Neural cell (in vitro differentiated cells): Measurements from ENCODE around the gene FHIT. TPM values are rescaled to one million over a fixed set of nuclear protein-coding genes. Genes with fewer than 3 reads are reported as not detected.

Experiments
- H2AFZ ChIP-seq: fragments of 200-600, 300-800 bp; sonication (generic), shearing (Covaris generic); 2 replicates; pipeline ENCODE4 v1.6.0; 2014; ENCODE audit warnings: low read depth, mild to moderate bottlenecking, antibody characterized with exemption, low read length, moderate library complexity
- H3F3A ChIP-seq: fragments of 200-600 bp; shearing (Covaris generic); 2 replicates; pipeline ENCODE4 v1.6.1; 2016; ENCODE audit warnings: mild to moderate bottlenecking, moderate library complexity, mixed read lengths, antibody characterized with exemption, low read length; ENCODE audit not compliant: insufficient read depth, poor library complexity, severe bottlenecking
- H3K27ac ChIP-seq: fragments of 200-600, 300-800 bp; sonication (generic), shearing (Covaris generic); 2 replicates; pipeline ENCODE4 v1.5.1; 2014; ENCODE audit warnings: mild to moderate bottlenecking, low read length, moderate library complexity
- H3K27me3 ChIP-seq: fragments of 300-800, 200-600 bp; sonication (generic), shearing (Covaris generic); 2 replicates; pipeline ENCODE4 v1.6.0; 2014; ENCODE audit warnings: mild to moderate bottlenecking, low read depth, low read length, moderate library complexity; ENCODE audit not compliant: insufficient read depth
- H3K36me3 ChIP-seq: fragments of 300-800, 200-600 bp; sonication (generic), shearing (Covaris generic); 2 replicates; pipeline ENCODE4 v1.5.1; 2014; ENCODE audit warnings: mild to moderate bottlenecking, antibody characterized with exemption, low read length, moderate library complexity; ENCODE audit not compliant: insufficient read depth
- H3K4me2 ChIP-seq: fragments of 300-800, 200-600 bp; sonication (generic), shearing (Covaris generic); 2 replicates; pipeline ENCODE4 v1.6.0; 2014; ENCODE audit warnings: mild to moderate bottlenecking, low read length
- H3K4me3 ChIP-seq: fragments of 300-800, 200-600 bp; sonication (generic), shearing (Covaris generic); 2 replicates; pipeline ENCODE4 v1.5.1; 2014; ENCODE audit warnings: mild to moderate bottlenecking, low read length, moderate library complexity
- H3K79me2 ChIP-seq: fragments of 200-600 bp; shearing (Covaris generic); replicated peaks from 2 replicates; pipeline ENCODE4 v1.6.0; 2014; ENCODE audit warnings: mild to moderate bottlenecking, low read length, moderate library complexity; ENCODE audit not compliant: insufficient read depth
- H3K9ac ChIP-seq: fragments of 300-800, 200-600 bp; sonication (generic), shearing (Covaris generic); 2 replicates; pipeline ENCODE4 v1.6.1; 2016; ENCODE audit warnings: mild to moderate bottlenecking, low read length, mixed read lengths
- H3K9me2 ChIP-seq: fragments of 200-600 bp; shearing (Covaris generic); 2 replicates; pipeline ENCODE4 v1.6.1; 2016; ENCODE audit warnings: mild to moderate bottlenecking, low read length, mixed read lengths; ENCODE audit not compliant: insufficient read depth
- H3K9me3 ChIP-seq: fragments of 200-600, 300-800 bp; sonication (generic), shearing (Covaris generic); 2 replicates; pipeline ENCODE4 v1.6.1; 2016; ENCODE audit warnings: mild to moderate bottlenecking, mixed run types, low read length, moderate library complexity, mixed read lengths
- H4K20me1 ChIP-seq: fragments of 200-600 bp; shearing (Covaris generic); 2 replicates; pipeline ENCODE4 v1.6.1; 2016; ENCODE audit warnings: mild to moderate bottlenecking, mixed run types; ENCODE audit not compliant: insufficient read depth
- EP300 ChIP-seq: fragments of 450-650 bp; conservative IDR thresholded peaks from 2 replicates; pipeline ENCODE4 v1.6.1; 2014; ENCODE audit warnings: antibody characterized with exemption, mild to moderate bottlenecking, moderate library complexity; ENCODE audit not compliant: poor library complexity, severe bottlenecking
- EZH2 ChIP-seq: fragments of 200-600, 300-800 bp; shearing (Covaris generic), sonication (generic); IDR thresholded peaks from 2 replicates; pipeline ENCODE4 v1.6.1; 2014; ENCODE audit warnings: antibody characterized with exemption, low read length, borderline replicate concordance, mild to moderate bottlenecking; ENCODE audit not compliant: insufficient read depth, poor library complexity, severe bottlenecking
- MXI1 ChIP-seq: fragments of 450-650 bp; conservative IDR thresholded peaks from 2 replicates; pipeline ENCODE4 v1.6.1; 2014; ENCODE audit warnings: antibody characterized with exemption, mild to moderate bottlenecking; ENCODE audit not compliant: poor library complexity, severe bottlenecking
- POLR2AphosphoS5 ChIP-seq: IDR thresholded peaks from 2 replicates; pipeline ENCODE4 v1.6.1; 2012
- RAD21 ChIP-seq: fragments of 450-650 bp; conservative IDR thresholded peaks from 2 replicates; pipeline ENCODE4 v1.6.1; 2014; ENCODE audit warnings: antibody characterized with exemption, mild to moderate bottlenecking, moderate library complexity
- SMC3 ChIP-seq: fragments of 450-650 bp; conservative IDR thresholded peaks from 2 replicates; pipeline ENCODE4 v1.6.1; 2014; ENCODE audit warnings: antibody characterized with exemption, mild to moderate bottlenecking, moderate library complexity; ENCODE audit not compliant: poor library complexity
- TAF1 ChIP-seq: IDR thresholded peaks from 2 replicates; pipeline ENCODE4 v1.6.1; 2012; ENCODE audit warnings: low read depth
- polyA plus RNA-seq: library from polyadenylated mRNA; depleted of rRNA; stranded (reverse); fragments of >200 nt; gene quantifications from 2 replicates; pipeline ENCODE4 v1.2.3, GENCODE V29; 2014
- TF ChIP-seq, protein P1 (sequence below): fragments of 450-650 bp; IDR thresholded peaks from 2 replicates; pipeline ENCODE4 v1.5.1; 2014; ENCODE audit warnings: antibody characterized with exemption, mild to moderate bottlenecking, moderate library complexity; ENCODE audit not compliant: poor library complexity, severe bottlenecking
- TF ChIP-seq, protein P2 (sequence below): IDR thresholded peaks from 2 replicates; pipeline ENCODE4 v1.6.1; 2012; ENCODE audit warnings: borderline replicate concordance

FHIT gene
- polyA plus RNA-seq, 1 donor from 2014 or later = not detected

DNA sequence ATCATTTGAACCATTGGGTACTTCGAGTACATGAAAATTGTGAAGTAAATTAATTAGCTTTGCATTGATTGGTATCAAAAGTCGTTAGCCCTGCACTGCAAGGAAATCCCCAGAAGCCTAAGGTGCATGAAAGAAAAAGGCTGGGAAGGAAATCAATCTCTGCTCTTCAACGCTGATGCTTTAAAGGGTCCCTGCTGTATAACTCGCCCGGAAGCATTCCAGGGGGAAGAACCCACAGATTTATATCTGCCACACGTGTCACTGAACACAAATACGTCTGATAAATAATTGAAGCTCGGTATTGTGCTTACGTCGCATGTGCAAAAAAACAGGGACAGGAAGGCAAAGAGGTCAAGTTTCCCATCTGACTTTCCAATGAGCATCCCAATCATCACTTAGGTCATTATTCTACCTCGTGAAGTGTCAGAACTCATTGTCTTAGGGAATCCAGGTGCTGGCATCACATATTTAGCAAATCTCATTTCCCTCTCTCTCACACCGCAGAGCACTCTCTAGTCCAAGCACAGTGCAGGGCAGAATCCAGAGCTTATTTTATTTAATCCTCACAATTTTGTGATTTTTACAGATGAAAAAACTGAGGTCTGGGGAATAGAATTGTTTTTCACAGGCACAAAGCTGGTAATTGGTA is 1397.1 kb downstream of the FHIT start:
- Histone ChIP-seq H3K9me3 (no peaks in the 10 kb centered on the region), H3K9ac (no peak overlapping the region), H3K4me3 (no peak overlapping the region), H3K79me2 (no peaks in the 10 kb centered on the region), H3K36me3 (no peaks in the 10 kb centered on the region), H2AFZ (no peak overlapping the region), H4K20me1 (no peaks in the 10 kb centered on the region), H3F3A (no peaks in the 10 kb centered on the region), H3K27ac (no peak overlapping the region), H3K27me3 (no peaks in the 10 kb centered on the region), H3K4me2 (no peak overlapping the region), H3K9me2 (no peaks in the 10 kb centered on the region)
- TF ChIP-seq, protein P1, sequence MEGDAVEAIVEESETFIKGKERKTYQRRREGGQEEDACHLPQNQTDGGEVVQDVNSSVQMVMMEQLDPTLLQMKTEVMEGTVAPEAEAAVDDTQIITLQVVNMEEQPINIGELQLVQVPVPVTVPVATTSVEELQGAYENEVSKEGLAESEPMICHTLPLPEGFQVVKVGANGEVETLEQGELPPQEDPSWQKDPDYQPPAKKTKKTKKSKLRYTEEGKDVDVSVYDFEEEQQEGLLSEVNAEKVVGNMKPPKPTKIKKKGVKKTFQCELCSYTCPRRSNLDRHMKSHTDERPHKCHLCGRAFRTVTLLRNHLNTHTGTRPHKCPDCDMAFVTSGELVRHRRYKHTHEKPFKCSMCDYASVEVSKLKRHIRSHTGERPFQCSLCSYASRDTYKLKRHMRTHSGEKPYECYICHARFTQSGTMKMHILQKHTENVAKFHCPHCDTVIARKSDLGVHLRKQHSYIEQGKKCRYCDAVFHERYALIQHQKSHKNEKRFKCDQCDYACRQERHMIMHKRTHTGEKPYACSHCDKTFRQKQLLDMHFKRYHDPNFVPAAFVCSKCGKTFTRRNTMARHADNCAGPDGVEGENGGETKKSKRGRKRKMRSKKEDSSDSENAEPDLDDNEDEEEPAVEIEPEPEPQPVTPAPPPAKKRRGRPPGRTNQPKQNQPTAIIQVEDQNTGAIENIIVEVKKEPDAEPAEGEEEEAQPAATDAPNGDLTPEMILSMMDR = no peak
- TF ChIP-seq POLR2AphosphoS5 (no peak), RAD21 (no peak), EZH2 (no peak), EP300 (no peak), MXI1 (no peak), SMC3 (no peak), TAF1 (no peak)
- TF ChIP-seq, protein P2, sequence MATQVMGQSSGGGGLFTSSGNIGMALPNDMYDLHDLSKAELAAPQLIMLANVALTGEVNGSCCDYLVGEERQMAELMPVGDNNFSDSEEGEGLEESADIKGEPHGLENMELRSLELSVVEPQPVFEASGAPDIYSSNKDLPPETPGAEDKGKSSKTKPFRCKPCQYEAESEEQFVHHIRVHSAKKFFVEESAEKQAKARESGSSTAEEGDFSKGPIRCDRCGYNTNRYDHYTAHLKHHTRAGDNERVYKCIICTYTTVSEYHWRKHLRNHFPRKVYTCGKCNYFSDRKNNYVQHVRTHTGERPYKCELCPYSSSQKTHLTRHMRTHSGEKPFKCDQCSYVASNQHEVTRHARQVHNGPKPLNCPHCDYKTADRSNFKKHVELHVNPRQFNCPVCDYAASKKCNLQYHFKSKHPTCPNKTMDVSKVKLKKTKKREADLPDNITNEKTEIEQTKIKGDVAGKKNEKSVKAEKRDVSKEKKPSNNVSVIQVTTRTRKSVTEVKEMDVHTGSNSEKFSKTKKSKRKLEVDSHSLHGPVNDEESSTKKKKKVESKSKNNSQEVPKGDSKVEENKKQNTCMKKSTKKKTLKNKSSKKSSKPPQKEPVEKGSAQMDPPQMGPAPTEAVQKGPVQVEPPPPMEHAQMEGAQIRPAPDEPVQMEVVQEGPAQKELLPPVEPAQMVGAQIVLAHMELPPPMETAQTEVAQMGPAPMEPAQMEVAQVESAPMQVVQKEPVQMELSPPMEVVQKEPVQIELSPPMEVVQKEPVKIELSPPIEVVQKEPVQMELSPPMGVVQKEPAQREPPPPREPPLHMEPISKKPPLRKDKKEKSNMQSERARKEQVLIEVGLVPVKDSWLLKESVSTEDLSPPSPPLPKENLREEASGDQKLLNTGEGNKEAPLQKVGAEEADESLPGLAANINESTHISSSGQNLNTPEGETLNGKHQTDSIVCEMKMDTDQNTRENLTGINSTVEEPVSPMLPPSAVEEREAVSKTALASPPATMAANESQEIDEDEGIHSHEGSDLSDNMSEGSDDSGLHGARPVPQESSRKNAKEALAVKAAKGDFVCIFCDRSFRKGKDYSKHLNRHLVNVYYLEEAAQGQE = no peak

- no peaks in the 10 kb centered on the region for H3K36me3 ChIP-seq
- no peak overlapping the region for H2AFZ ChIP-seq
- H3K27me3 ChIP-seq = no peaks in the 10 kb centered on the region
- no peak overlapping the region for H3K27ac ChIP-seq
- H3K9ac ChIP-seq = no peak overlapping the region
- no peak for TF ChIP-seq TAF1
- TF ChIP-seq, protein P1 = no peak
- TF ChIP-seq, protein P2 = no peak
- TF ChIP-seq SMC3 = no peak
- no peak for TF ChIP-seq EP300
- no peak for TF ChIP-seq MXI1
- no peak for TF ChIP-seq RAD21
- TF ChIP-seq POLR2AphosphoS5 = no peak
- no peak for TF ChIP-seq EZH2
- no peak overlapping the region for H3K4me3 ChIP-seq
- no peaks in the 10 kb centered on the region for H3K9me3 ChIP-seq
- H4K20me1 ChIP-seq = no peaks in the 10 kb centered on the region
- H3F3A ChIP-seq = no peaks in the 10 kb centered on the region
- H3K79me2 ChIP-seq = no peaks in the 10 kb centered on the region
- H3K9me2 ChIP-seq = no peaks in the 10 kb centered on the region
- H3K4me2 ChIP-seq = no peak overlapping the region
These were observed 1400.8 kb downstream of the FHIT start for GRCh38 chr3:59850417-59850816.
